SH-SY5Y (cell line): ENCODE data around the gene MSH6.

ENCODE experiments used
- GATA2 ChIP-seq: IDR thresholded peaks from 2 replicates; pipeline ENCODE4 v1.6.1; 2011; ENCODE audit warnings: mild to moderate bottlenecking, low read depth, low read length
- GATA3 ChIP-seq: IDR thresholded peaks from 2 replicates; pipeline ENCODE4 v1.6.1; 2011; ENCODE audit warnings: low read depth, mild to moderate bottlenecking, low read length, moderate library complexity

MSH6 gene

DNA sequence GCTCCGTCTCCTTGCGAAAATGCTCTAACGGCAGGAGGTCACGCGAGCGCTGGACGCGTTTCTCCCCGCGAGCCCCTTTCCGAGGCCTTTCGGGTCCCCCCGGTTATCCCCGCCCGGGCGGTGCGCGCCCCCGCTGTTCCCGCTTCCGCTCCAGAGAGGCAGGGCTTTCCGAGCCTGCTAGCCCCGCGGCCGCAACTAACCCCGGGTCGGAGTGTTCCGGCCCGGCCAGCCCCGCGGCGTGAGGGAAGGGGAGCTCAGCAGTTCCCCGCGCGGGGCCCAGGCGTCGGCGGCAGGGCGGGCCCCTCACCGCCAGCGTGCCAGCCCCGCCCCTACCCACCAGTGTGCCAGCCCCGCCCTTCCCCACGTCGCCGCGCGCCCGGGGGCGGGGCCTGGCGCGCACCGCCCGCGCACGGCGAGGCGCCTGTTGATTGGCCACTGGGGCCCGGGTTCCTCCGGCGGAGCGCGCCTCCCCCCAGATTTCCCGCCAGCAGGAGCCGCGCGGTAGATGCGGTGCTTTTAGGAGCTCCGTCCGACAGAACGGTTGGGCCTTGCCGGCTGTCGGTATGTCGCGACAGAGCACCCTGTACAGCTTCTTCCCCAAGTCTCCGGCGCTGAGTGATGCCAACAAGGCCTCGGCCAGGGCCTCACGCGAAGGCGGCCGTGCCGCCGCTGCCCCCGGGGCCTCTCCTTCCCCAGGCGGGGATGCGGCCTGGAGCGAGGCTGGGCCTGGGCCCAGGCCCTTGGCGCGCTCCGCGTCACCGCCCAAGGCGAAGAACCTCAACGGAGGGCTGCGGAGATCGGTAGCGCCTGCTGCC is at the start of gene MSH6:
TSS of gene MSH6 (plus strand) at position 475 of the 815 bp plus-strand sequence. CDS start at position 564, 89 bp downstream.
- TF ChIP-seq GATA3, result no peak

DNA sequence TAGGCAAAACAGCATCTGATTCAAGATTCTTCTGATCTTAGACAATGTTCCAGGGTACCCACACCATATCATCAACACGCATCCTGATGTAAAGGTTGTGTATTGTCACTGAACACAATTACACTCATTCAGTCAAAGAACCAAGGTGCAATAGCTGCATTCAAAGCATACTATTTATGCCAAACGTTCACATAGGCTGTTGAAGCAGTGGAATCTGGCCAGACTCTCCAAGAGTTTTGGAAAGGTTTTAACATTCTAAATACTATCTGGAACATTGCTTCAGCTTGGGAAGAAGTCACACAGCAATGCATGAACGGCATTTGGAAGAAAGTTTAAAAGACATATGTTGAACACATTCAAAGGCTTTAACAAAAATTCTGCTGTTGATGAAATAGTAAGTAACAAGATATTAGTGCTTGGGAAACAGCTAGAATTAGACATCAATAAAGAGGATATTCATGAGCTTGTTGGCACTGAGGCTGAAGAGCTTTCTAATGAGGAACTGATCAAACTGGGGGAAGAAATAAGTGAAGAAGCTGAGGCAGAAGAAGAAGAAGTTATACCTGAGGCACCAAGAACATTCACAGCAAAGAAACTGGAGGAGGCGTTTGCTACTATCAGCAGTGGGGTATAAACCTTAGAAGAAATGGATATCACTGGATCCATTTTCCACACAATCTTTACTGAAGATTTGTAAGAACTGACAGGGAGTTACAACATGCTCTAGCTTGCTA is 47.6 kb upstream of the MSH6 start:
- no peak for TF ChIP-seq GATA3
- no peak for TF ChIP-seq GATA2

DNA sequence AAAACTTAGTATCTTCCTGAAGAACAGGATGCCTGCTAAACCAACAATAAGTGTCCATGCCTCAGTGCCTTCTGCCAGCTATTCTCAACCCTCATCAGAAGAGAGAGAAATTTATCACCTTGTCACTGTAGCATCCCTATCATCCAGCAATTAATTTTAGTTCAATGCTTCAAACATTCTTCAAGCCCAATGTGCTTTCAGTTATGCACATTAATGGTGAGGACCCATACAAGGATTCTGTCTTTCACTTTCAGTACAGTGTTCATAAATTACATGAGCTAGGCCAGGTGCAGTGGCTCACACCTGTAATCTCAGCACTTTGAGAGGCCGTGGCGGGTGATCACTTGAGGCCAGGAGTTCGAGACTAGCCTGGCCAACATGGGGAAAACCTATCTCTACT is 47.0 kb upstream of the MSH6 start:
- TF ChIP-seq GATA2 (no peak), GATA3 (no peak)

DNA sequence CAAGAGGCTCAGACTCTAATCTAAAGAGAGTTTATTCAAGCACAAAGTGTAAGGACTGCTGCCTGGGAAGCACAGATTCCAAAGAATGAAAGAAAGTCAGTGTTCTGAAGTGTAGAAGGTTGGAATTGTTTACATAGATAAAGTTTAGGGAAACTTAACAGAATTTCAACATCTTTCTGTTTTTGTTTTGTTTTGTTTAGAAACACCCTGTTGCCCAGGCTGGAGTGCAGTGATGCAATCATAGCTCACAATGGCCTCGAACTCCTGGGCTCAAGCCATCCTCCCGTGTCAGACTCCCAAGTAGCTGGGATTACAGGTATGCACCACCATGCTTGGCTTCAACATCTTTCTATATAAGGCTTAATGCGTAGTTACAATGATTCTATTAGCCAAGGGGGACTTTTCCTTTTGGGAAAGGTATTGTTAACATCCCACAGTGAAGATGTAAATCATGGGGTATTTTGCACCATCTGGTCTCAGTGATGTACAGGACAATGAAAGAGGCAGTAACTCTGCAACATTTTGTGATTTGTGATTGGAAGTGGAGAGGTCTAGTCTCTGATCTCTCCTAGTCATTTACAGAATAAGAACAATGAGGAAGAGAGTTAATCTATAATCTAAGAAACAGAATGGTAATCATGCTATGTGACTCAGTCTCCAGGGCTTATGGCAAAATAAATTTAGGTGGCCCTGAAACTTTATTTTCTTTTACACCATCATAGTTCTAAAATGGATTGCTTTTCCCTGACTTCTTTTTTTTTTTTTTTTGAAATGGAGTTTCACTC is 45.6 kb upstream of the MSH6 start:
- TF ChIP-seq GATA2 (no peak), GATA3 (no peak)

DNA sequence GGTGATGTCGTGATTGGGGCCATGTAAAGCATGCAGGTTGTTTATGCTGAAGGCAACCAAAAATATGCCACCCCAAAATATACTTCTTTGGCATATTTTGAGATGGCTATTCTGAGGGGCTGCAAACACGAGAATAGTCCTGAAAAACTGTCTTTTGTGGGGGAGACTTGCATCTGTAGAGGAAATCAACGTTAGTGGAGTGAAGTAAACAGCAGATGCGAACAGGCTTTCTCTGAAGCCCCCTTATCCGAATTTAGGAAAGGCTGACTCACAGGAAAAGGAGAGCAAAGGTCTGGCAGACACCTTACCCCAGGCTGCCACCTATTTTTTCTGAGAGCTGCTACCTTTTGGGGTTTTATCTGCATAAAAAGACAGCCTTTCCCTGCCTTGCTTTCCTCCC is 44.6 kb upstream of the MSH6 start:
- TF ChIP-seq GATA3 (no peak), GATA2 (no peak)

DNA sequence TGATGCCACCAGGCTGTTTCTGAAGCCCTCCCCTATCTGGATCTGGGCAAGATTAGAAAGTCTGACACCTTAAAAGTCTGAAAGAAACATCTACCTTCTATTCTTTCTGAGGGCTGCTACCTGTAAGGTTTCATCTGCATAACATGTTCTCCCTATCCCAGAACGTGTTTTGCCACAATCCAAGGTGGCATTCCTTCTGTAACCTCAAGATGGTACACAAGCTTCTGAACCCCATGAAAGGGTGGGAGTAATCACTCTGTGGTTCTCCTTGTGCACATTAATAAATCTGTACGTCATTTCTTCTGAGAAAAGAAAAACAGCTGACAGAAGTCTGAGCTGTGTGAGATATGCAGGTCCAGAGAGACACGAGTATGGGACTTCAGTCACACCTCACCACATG is 41.8 kb upstream of the MSH6 start:
- TF ChIP-seq GATA2 (no peak), GATA3 (no peak)

DNA sequence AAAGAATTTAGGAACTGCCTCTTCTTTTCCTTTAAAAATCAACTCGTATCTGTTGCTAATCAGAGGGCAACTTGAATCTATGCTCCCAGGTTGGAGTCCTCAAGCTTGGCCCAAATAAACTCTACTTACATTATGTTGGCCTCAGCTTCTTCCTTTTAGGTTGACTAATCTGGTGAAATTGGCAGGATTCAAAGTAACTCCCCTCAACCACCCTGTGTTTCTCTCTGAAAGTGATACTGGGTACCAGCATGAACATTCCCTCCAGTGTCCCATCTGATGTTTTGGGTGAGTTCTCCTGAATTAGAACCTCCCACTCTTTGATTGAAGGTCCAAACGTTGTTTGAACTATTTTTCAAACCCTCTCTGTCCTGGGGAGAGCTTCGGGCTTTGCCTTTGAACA is 41.3 kb upstream of the MSH6 start:
- no peak for TF ChIP-seq GATA2
- no peak for TF ChIP-seq GATA3

DNA sequence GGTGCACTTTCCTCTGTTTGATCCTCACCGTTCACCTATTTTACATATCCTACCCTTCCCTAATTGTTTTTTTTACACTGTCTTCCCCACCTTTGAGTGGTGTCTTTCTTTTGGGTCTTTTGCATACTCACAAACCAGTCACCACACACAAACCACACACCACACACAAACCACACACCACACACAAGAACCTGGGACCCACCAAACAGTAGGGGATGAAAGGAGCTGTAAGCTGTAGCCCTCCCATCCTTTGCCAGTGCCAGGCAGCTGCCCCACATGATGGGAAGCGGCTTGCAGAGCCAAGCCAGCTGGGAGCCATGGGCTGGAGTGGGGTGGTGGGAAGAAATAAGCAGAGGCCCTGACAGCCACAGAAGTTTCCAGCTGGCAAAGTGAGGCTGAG is 38.9 kb upstream of the MSH6 start:
- TF ChIP-seq GATA2 (no peak), GATA3 (no peak)

DNA sequence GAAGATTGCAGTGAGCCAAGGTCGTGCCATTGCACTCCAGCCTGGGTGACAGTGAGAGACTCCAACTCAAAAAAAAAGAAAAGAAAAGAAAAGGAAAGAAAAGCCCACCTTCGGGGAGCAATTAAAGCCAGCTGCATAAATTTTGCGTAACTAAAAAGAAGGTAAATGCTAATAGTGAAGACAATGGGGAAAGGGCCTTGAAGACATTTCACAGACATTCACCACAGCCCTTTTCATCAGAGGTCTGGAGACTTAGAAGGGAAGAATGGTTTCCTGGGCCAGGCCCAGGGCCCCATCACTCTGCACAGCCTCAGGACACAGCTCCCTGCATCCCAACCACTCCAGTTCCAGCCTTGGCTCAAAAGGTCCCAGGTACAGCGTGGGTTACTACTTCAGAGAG is 35.1 kb upstream of the MSH6 start:
- no peak for TF ChIP-seq GATA3
- TF ChIP-seq GATA2, result no peak

DNA sequence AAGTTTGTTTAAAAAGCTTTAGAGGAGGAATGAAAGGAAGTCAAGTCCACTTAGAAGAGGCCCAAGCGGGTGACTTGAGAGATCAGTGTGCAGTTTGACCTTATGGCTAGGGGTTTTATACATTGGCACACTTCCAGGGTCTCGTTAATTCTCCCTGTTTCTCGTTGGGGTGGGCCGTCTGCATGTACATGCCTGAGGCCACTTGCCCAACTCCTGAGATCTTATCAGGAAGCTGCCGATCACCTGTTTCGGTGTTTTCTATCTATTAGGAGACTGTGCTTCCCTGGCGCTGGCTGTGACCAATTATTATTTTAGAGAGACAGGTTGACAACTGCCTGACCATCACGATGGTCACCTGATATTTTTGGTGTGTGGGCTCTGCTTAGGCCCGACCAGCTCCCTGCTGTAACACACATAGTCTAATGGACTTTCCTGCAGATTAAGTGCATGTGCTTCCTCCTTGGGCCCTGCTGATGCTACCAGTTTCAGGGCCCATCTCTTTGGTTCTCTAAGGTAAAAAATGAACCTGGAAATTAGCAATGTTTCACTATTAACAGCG is 31.0 kb upstream of the MSH6 start:
- peak; percentile 47 for TF ChIP-seq GATA2
- no peak for TF ChIP-seq GATA3

DNA sequence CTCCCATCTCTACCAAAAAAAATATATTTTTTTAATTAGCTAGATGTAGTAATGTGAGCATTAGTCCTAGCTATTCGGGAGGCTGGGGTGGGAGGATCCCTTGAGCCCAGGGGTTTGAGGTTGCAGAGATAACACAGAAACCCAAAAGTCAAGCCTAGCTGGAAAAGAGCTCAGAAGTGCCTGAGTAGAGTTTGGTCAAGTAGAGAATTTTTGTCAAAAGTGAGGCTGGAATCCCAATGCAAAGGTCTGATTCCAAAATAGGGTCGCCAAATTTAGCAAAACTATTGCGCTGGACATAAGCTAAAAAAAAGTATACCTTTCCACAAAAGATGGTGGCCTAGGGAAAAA is 15.5 kb upstream of the MSH6 start:
- TF ChIP-seq GATA3 (no peak), GATA2 (no peak)

DNA sequence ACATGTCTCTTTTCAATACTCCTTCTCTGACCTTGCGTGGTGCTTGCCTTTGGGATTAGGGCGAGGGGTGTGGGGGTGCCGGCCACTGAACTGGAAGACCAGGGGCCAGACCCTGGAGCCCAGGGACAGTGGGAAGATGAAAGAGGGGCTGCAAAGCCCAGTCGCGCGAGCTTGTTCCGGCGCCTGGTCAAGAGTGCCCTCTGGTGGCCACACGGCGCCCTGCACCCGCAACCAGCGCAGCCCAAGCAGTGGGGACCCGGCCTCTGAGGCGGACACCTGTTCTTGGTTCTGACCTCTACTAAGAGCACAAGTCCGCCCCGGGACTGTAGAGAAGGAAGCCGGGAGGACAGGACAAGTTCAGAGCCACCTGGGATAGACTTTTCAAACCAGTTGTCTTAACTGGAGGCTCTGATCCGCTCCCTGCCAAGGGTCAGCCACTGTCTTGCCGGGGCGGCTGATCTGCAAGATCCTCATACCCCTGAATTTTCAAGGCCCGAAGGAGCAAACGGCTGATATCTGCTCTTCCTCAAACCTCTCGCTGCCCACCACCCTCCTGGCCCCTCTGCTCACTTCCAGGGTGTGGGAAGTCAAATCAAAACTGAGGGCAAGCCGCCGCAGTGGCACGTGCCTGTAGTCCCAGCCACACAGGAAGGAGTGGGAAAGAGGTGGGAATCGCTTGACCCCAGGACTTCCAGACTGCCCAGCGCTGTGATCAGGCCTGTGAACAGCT is 14.9 kb upstream of the MSH6 start:
- TF ChIP-seq GATA2, result no peak
- no peak for TF ChIP-seq GATA3

GRCh38 chr2:47769318-47769717 is 13.6 kb upstream of the MSH6 start:
- TF ChIP-seq GATA3 (no peak), GATA2 (no peak)

DNA sequence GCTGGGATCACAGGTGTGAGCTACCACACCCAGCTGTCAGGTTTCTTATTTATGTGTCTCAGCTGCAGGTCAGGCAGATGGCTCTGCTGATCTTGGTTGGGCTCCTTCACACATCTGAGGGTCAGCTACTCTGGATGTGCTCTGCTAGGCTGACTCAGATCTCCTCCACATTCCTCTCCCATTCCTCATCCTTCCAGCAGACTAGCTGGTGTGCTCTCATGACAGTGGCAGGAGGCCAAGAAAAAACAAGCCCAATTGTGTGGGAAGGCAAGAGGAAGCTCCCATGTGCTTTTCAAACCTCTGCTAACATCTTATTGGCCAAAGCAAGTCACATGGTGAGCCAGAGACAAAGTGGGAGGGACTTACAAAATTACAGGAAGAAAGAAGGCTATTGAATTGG is 11.7 kb upstream of the MSH6 start:
- no peak for TF ChIP-seq GATA2
- no peak for TF ChIP-seq GATA3

- no peak for TF ChIP-seq GATA3
- TF ChIP-seq GATA2, result no peak
Measured at GRCh38 chr2:47772343-47772742, 10.6 kb upstream of the MSH6 start.
